ENCODE measurements around the gene JAML.

DNA sequence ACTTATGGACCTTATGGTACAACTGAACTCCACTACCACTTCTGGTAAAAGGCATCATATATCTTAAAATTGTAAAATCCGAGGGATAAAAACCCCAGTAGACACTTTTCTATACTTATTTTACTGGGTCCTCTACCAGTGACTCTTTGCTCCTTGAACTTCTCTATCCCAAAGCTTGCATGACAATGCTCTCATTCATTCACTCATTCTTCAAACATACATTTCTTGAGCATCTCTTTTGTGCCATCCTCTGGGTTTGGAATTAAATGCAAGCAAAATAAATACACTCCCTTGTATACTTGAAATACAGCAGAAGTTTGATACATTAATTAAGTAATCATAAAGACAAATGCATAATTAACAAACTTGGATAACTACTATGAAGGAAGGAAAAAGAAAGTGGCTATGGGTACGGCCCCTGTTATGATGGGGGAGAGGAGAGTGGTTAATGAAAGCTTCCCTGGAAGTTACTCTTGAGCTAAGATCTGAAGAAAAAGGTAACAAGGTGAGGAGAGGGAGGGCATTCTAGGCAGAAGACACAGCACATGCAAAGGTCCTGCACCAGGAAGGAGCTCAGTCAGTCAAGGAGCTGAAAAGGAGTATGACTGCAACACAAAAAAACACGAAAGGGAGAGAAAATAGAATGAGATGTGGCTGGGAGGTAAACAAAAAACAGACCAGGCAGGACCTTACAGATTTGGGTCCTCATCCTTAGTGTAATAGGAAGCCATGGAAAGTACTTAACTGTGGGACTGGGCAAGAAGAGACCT is 19.4 kb upstream of the JAML start:
- TF ChIP-seq, protein P1, sequence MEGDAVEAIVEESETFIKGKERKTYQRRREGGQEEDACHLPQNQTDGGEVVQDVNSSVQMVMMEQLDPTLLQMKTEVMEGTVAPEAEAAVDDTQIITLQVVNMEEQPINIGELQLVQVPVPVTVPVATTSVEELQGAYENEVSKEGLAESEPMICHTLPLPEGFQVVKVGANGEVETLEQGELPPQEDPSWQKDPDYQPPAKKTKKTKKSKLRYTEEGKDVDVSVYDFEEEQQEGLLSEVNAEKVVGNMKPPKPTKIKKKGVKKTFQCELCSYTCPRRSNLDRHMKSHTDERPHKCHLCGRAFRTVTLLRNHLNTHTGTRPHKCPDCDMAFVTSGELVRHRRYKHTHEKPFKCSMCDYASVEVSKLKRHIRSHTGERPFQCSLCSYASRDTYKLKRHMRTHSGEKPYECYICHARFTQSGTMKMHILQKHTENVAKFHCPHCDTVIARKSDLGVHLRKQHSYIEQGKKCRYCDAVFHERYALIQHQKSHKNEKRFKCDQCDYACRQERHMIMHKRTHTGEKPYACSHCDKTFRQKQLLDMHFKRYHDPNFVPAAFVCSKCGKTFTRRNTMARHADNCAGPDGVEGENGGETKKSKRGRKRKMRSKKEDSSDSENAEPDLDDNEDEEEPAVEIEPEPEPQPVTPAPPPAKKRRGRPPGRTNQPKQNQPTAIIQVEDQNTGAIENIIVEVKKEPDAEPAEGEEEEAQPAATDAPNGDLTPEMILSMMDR (IDR thresholded peaks at IDR 0.05; ENCODE audit: control extremely low read depth in 1 of 3, insufficient read depth in 1 of 3, low read depth in 1 of 3, low read length in 3 of 3): no peak
- no peak for TF ChIP-seq CEBPB (IDR thresholded peaks at IDR 0.05; ENCODE audit: low read depth, low read length)
- no peak for TF ChIP-seq KDM1A (IDR thresholded peaks at IDR 0.05; ENCODE audit: borderline replicate concordance, low read length)
- TF ChIP-seq TEAD4 (IDR thresholded peaks at IDR 0.05; ENCODE audit: low read depth, low read length): no peak
- TF ChIP-seq NRF1 (IDR thresholded peaks at IDR 0.05; ENCODE audit: low read depth, low read length): no peak
- TF ChIP-seq JUN (IDR thresholded peaks at IDR 0.05; ENCODE audit: low read depth, low read length): no peak

Data from H1 (cell line).